ENCODE results near the gene RABL6. TPM values are rescaled to one million over a fixed set of nuclear protein-coding genes. Genes with fewer than 3 reads are reported as not detected.
"Not testable (repeated sequence)": the region's sequence is repeated elsewhere in the genome, so short reads cannot be mapped to it uniquely, and the experiment has no call there.

RABL6 gene
- total RNA-seq, 1 donor from 2014 or later = 116 TPM

- Mint-ChIP-seq H3K4me3 (no peak overlapping the region), H3K9me3 (no peaks in the 10 kb centered on the region), H3K4me1 (no peaks in the 10 kb centered on the region), H3K27me3 (no peaks in the 10 kb centered on the region), H3K36me3 (ENCODE audit: low read depth) (peaks cover 4% of the 10 kb centered on the region), H3K27ac (no peak overlapping the region)
- DNase-seq = no peak
- intact Hi-C loops (cut with micrococcal nuclease) = no loop called here
Observed at GRCh38 chr9:136857581-136858412, 50.0 kb downstream of the RABL6 start.

GRCh38 chr9:136858452-136858843, 50.7 kb downstream of the RABL6 start:
- H3K9me3 Mint-ChIP-seq = no peaks in the 10 kb centered on the region
- no peaks in the 10 kb centered on the region for H3K4me1 Mint-ChIP-seq
- H3K27ac Mint-ChIP-seq = no peak overlapping the region
- H3K27me3 Mint-ChIP-seq = no peaks in the 10 kb centered on the region
- H3K4me3 Mint-ChIP-seq = no peak overlapping the region
- no peak for DNase-seq
- H3K36me3 Mint-ChIP-seq (ENCODE audit: low read depth) = peaks cover 8% of the 10 kb centered on the region
- intact Hi-C loops (cut with micrococcal nuclease) = no loop called here

- Mint-ChIP-seq H3K4me3 (no peak overlapping the region), H3K36me3 (ENCODE audit: low read depth) (peaks cover 14% of the 10 kb centered on the region), H3K4me1 (peaks cover 4% of the 10 kb centered on the region), H3K9me3 (no peaks in the 10 kb centered on the region), H3K27me3 (no peaks in the 10 kb centered on the region), H3K27ac (no peak overlapping the region)
- DNase-seq = no peak
- intact Hi-C loops (cut with micrococcal nuclease) = no loop called here
Observed at GRCh38 chr9:136858844-136859757, 51.4 kb downstream of the RABL6 start.

GRCh38 chr9:136860529-136860928, 52.8 kb downstream of the RABL6 start:
- intact Hi-C loops (cut with micrococcal nuclease) = no loop called here
- H3K27me3 Mint-ChIP-seq = no peaks in the 10 kb centered on the region
- no peak overlapping the region for H3K4me3 Mint-ChIP-seq
- no peak for DNase-seq
- no peak overlapping the region for H3K27ac Mint-ChIP-seq
- peaks cover 14% of the 10 kb centered on the region for H3K4me1 Mint-ChIP-seq
- H3K9me3 Mint-ChIP-seq = no peaks in the 10 kb centered on the region
- peaks cover 16% of the 10 kb centered on the region for H3K36me3 Mint-ChIP-seq (ENCODE audit: low read depth)

- Mint-ChIP-seq H3K36me3 (ENCODE audit: low read depth) (peaks cover 16% of the 10 kb centered on the region), H3K9me3 (no peaks in the 10 kb centered on the region), H3K27me3 (no peaks in the 10 kb centered on the region), H3K4me1 (peaks cover 14% of the 10 kb centered on the region), H3K4me3 (no peak overlapping the region), H3K27ac (no peak overlapping the region)
- no peak for DNase-seq
- intact Hi-C loops (cut with micrococcal nuclease) = no loop called here
Observed at GRCh38 chr9:136860933-136861873, 53.5 kb downstream of the RABL6 start.

- intact Hi-C loops (cut with micrococcal nuclease) = no loop called here
- H3K36me3 Mint-ChIP-seq (ENCODE audit: low read depth) = peaks cover 16% of the 10 kb centered on the region
- H3K4me3 Mint-ChIP-seq = no peak overlapping the region
- no peaks in the 10 kb centered on the region for H3K27me3 Mint-ChIP-seq
- peaks cover 14% of the 10 kb centered on the region for H3K4me1 Mint-ChIP-seq
- DNase-seq = no peak
- no peak overlapping the region for H3K27ac Mint-ChIP-seq
- H3K9me3 Mint-ChIP-seq = no peaks in the 10 kb centered on the region
Observed at GRCh38 chr9:136861874-136862457, 54.2 kb downstream of the RABL6 start.

GRCh38 chr9:136862849-136863622, 55.3 kb downstream of the RABL6 start:
- Mint-ChIP-seq H3K27ac (no peak overlapping the region), H3K36me3 (ENCODE audit: low read depth) (peaks cover 20% of the 10 kb centered on the region), H3K4me3 (no peak overlapping the region), H3K4me1 (peaks cover 14% of the 10 kb centered on the region), H3K27me3 (no peaks in the 10 kb centered on the region), H3K9me3 (no peaks in the 10 kb centered on the region)
- intact Hi-C loops (cut with micrococcal nuclease) = no loop called here
- DNase-seq = no peak

GRCh38 chr9:136863623-136864273, 56.0 kb downstream of the RABL6 start:
- Mint-ChIP-seq H3K4me1 (peaks cover 14% of the 10 kb centered on the region), H3K27ac (peak overlapping the region; percentile 34), H3K36me3 (ENCODE audit: low read depth) (peaks cover 25% of the 10 kb centered on the region), H3K4me3 (peak overlapping the region; percentile 19), H3K27me3 (no peaks in the 10 kb centered on the region), H3K9me3 (no peaks in the 10 kb centered on the region)
- no peak for DNase-seq
- intact Hi-C loops (cut with micrococcal nuclease) = no loop called here

- H3K4me3 Mint-ChIP-seq = peak overlapping the region; percentile 90
- no peaks in the 10 kb centered on the region for H3K9me3 Mint-ChIP-seq
- intact Hi-C loops (cut with micrococcal nuclease) = no loop called here
- H3K27me3 Mint-ChIP-seq = no peaks in the 10 kb centered on the region
- peaks cover 30% of the 10 kb centered on the region for H3K36me3 Mint-ChIP-seq (ENCODE audit: low read depth)
- peak overlapping the region; percentile 74 for H3K27ac Mint-ChIP-seq
- DNase-seq = no peak
- peaks cover 19% of the 10 kb centered on the region for H3K4me1 Mint-ChIP-seq
Observed at GRCh38 chr9:136865041-136865767, 57.5 kb downstream of the RABL6 start.

- no peaks in the 10 kb centered on the region for H3K9me3 Mint-ChIP-seq
- peak overlapping the region; percentile 89 for H3K27ac Mint-ChIP-seq
- peaks cover 19% of the 10 kb centered on the region for H3K4me1 Mint-ChIP-seq
- intact Hi-C loops (cut with micrococcal nuclease) = loop anchor here (1.0 to 2.0 kb wide), 4 partner anchors 17 to 37 kb away; partner anchors contain the start of genes PHPT1 and TRAF2
- peak overlapping the region; percentile 90 for H3K4me3 Mint-ChIP-seq
- peaks cover 28% of the 10 kb centered on the region for H3K36me3 Mint-ChIP-seq (ENCODE audit: low read depth)
- H3K27me3 Mint-ChIP-seq = no peaks in the 10 kb centered on the region
- no peak for DNase-seq
Observed at GRCh38 chr9:136865768-136866103, 58.0 kb downstream of the RABL6 start.

- DNase-seq, H3K27me3 Mint-ChIP-seq, H3K9me3 Mint-ChIP-seq: not testable (repeated sequence)
- Mint-ChIP-seq H3K27ac (peak overlapping the region; percentile 76), H3K4me1 (peaks cover 19% of the 10 kb centered on the region), H3K36me3 (ENCODE audit: low read depth) (peaks cover 26% of the 10 kb centered on the region), H3K4me3 (peak overlapping the region; percentile 74)
- intact Hi-C loops (cut with micrococcal nuclease) = loop anchor here (1.0 to 2.0 kb wide), 4 partner anchors 15 to 35 kb away; partner anchors contain the start of genes PHPT1 and TRAF2
Observed at GRCh38 chr9:136866898-136867421, 59.2 kb downstream of the RABL6 start.
